A673 (cell line): ENCODE measurements around the gene RAB17. TPM values are rescaled to one million over a fixed set of nuclear protein-coding genes. Genes with fewer than 3 reads are reported as not detected.

ENCODE experiments used
- BruUV-seq: library from RNA; stranded (reverse); fragments of 400-500 nt; replicated peaks from 2 replicates; lab custom pipeline; 2021; lab: Mats Ljungman, UMichigan
- CTCF ChIA-PET: fragments of 300-600 bp; sonication (Branson Sonifier 250); formaldehyde crosslinking; loops from one replicate; lab custom pipeline; 2022; ENCODE audit warnings: antibody characterized with exemption; lab: Charles Lee
- POLR2A ChIA-PET: fragments of 300-600 bp; sonication (Branson Sonifier 250); formaldehyde crosslinking; loops from one replicate; lab custom pipeline; 2022; ENCODE audit warnings: antibody characterized with exemption; ENCODE audit not compliant: low non-redundant PET; lab: Charles Lee
- DNase-seq: peaks from one replicate; pipeline ENCODE4 v3.0.0-alpha.2; 2015; ENCODE audit warnings: low spot score
- H3K27ac ChIP-seq: fragments of 200-600 bp; sonication (generic); 2 replicates; pipeline ENCODE4 v1.5.1; 2016; ENCODE audit warnings: mixed run types, low read depth, mild to moderate bottlenecking, mixed read lengths, antibody characterized with exemption, low read length; ENCODE audit not compliant: poor library complexity, severe bottlenecking
- H3K27me3 ChIP-seq: fragments of 200-600 bp; sonication (generic); replicated peaks from 2 replicates; pipeline ENCODE4 v1.6.1; 2017; ENCODE audit warnings: mixed run types, low read depth, mild to moderate bottlenecking, mixed read lengths, antibody characterized with exemption, low read length; ENCODE audit not compliant: insufficient read depth, poor library complexity
- H3K36me3 ChIP-seq: fragments of 200-600 bp; sonication (generic); 2 replicates; pipeline ENCODE4 v1.6.1; 2016; ENCODE audit warnings: mixed run types, mild to moderate bottlenecking, mixed read lengths, antibody characterized with exemption, low read length; ENCODE audit not compliant: insufficient read depth, poor library complexity, severe bottlenecking
- H3K4me1 ChIP-seq: fragments of 200-600 bp; sonication (generic); 2 replicates; pipeline ENCODE4 v1.6.1; 2017; ENCODE audit warnings: mixed run types, mild to moderate bottlenecking, mixed read lengths, antibody characterized with exemption, low read length; ENCODE audit not compliant: insufficient read depth, poor library complexity, severe bottlenecking
- H3K4me3 ChIP-seq: fragments of 200-600 bp; sonication (generic); 2 replicates; pipeline ENCODE4 v1.5.1; 2016; ENCODE audit warnings: low read depth, mixed run types, mild to moderate bottlenecking, mixed read lengths, low read length; ENCODE audit not compliant: poor library complexity, severe bottlenecking
- H3K9me3 ChIP-seq: fragments of 200-600 bp; sonication (generic); 2 replicates; pipeline ENCODE4 v1.6.1; 2016; ENCODE audit warnings: mixed run types, low read depth, mild to moderate bottlenecking, mixed read lengths, antibody characterized with exemption, low read length; ENCODE audit not compliant: poor library complexity, severe bottlenecking
- EZH2 ChIP-seq: fragments of 200-600 bp; sonication (generic); IDR thresholded peaks from 2 replicates; pipeline ENCODE4 v1.6.1; 2017; ENCODE audit warnings: borderline replicate concordance, low read depth, mild to moderate bottlenecking, mixed read lengths, antibody characterized with exemption, low read length; ENCODE audit not compliant: poor library complexity, severe bottlenecking
- intact Hi-C: fragments of 100-400 bp; cut with micrococcal nuclease; formaldehyde crosslinking; loops from one replicate; pipeline ENCODE4 v1.10.0; 2022; ENCODE audit not compliant: unreplicated experiment
- total RNA-seq: library from RNA; stranded (reverse); gene quantifications from 2 replicates; pipeline ENCODE4 v1.2.3, GENCODE V29; 2021
- TF ChIP-seq, protein P1 (sequence below): fragments of 300-800, 200-600 bp; sonication (generic); conservative IDR thresholded peaks from 2 replicates; pipeline ENCODE4 v1.5.1; 2017; ENCODE audit warnings: low read depth, mild to moderate bottlenecking, antibody characterized with exemption, low read length, moderate library complexity, mixed read lengths

The RAB17 gene
- total RNA-seq, 1 experiment from 2014 or later = 0.62 TPM

DNA sequence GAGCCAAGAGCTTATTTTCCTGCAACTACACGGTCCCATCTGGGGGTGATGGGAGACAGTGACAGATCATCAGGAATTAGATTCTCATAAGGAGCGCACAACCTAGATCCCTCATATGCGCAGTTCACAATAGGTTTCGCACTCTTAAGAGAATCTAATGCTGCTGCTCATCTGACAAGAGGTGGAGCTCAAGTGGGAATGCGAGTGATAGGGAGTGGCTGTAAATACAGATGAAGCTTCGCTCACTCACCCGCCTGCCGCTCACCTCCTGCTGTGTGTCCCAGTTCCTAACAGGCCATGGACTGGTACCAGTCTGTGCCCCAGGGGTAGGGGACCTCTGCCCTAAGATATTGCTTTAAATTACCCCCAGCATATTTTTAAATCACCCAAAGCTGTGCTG is 47.6 kb upstream of the RAB17 start:
- Histone ChIP-seq H3K27me3 (no peaks in the 10 kb centered on the region), H3K36me3 (no peaks in the 10 kb centered on the region), H3K4me1 (no peaks in the 10 kb centered on the region), H3K4me3 (no peak overlapping the region), H3K9me3 (peaks cover 11% of the 10 kb centered on the region), H3K27ac (no peak overlapping the region)
- DNase-seq = no peak
- no TSS peak for BruUV-seq
- POLR2A ChIA-PET = no interaction called here
- no peak for TF ChIP-seq EZH2
- TF ChIP-seq, protein P1, sequence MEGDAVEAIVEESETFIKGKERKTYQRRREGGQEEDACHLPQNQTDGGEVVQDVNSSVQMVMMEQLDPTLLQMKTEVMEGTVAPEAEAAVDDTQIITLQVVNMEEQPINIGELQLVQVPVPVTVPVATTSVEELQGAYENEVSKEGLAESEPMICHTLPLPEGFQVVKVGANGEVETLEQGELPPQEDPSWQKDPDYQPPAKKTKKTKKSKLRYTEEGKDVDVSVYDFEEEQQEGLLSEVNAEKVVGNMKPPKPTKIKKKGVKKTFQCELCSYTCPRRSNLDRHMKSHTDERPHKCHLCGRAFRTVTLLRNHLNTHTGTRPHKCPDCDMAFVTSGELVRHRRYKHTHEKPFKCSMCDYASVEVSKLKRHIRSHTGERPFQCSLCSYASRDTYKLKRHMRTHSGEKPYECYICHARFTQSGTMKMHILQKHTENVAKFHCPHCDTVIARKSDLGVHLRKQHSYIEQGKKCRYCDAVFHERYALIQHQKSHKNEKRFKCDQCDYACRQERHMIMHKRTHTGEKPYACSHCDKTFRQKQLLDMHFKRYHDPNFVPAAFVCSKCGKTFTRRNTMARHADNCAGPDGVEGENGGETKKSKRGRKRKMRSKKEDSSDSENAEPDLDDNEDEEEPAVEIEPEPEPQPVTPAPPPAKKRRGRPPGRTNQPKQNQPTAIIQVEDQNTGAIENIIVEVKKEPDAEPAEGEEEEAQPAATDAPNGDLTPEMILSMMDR = no peak
- intact Hi-C loops = no loop called here
- CTCF ChIA-PET = no interaction called here

DNA sequence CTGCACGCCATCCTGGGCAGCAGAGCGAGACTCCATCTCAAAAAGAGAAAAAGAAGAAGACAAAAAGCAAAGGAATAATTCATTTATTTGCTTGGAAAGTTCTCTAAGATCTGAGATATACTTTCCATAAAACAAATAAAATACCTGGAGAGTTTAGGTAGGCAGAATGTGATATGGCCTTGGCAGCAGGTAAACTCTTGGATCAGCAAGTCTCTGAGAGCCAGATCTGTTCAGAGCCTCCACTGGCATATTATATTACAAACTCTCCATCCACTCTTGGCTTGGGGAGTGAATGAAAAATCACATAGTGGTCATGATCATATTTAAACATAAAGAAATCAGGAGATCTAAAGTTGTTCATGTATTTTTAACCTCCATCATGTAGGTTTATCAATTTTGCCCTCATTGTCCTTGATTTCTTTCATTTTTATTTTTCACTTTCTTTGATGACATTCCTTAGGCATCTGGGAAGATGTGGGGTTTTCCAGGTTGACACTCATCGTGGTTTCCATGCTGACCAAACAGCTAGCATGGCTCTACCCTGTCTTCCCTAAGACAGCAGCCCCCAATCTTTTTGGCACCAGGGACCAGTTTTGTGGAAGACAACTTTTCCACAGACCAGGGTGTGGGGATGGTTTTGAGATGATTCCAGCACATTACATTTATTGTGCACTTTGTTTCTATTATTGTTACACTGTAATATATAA is 47.0 kb upstream of the RAB17 start:
- DNase-seq = no peak
- ChIA-PET POLR2A (no interaction called here), CTCF (no interaction called here)
- Histone ChIP-seq H3K4me1 (no peaks in the 10 kb centered on the region), H3K4me3 (no peak overlapping the region), H3K27me3 (no peaks in the 10 kb centered on the region), H3K36me3 (no peaks in the 10 kb centered on the region), H3K9me3 (peaks cover 11% of the 10 kb centered on the region), H3K27ac (no peak overlapping the region)
- BruUV-seq = no TSS peak
- TF ChIP-seq EZH2 = no peak
- TF ChIP-seq, protein P1 = no peak
- intact Hi-C loops = no loop called here

DNA sequence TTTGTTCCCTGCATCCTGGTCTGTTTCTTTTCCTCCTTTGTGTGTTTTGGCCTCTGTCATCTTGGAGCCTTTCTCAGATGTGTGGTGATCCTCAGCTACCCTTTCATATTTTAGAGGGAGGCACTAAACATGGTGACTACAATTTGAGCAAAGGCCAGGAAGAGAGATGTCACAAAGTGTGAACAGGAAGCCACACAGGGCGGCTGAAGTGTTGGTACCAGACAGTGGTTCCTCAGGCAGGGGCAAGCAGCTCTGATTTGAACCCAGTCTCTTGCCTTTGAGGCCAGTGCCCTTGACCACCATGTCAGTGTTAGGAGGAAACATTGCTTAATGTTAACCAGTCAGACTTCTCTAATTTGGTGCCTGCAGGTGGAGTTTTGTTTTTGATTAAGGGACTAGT is 46.0 kb upstream of the RAB17 start:
- DNase-seq = no peak
- ChIA-PET CTCF (no interaction called here), POLR2A (no interaction called here)
- Histone ChIP-seq H3K36me3 (no peaks in the 10 kb centered on the region), H3K27me3 (no peaks in the 10 kb centered on the region), H3K9me3 (peaks cover 11% of the 10 kb centered on the region), H3K4me3 (no peak overlapping the region), H3K27ac (no peak overlapping the region), H3K4me1 (no peaks in the 10 kb centered on the region)
- no TSS peak for BruUV-seq
- intact Hi-C loops = no loop called here
- TF ChIP-seq EZH2 = no peak
- TF ChIP-seq, protein P1 = no peak
